SH-SY5Y (cell line): ENCODE measurements around the gene FSTL5.

Source experiments
- GATA2 ChIP-seq: IDR thresholded peaks from 2 replicates; pipeline ENCODE4 v1.6.1; 2011; ENCODE audit warnings: mild to moderate bottlenecking, low read depth, low read length
- GATA3 ChIP-seq: IDR thresholded peaks from 2 replicates; pipeline ENCODE4 v1.6.1; 2011; ENCODE audit warnings: low read depth, mild to moderate bottlenecking, low read length, moderate library complexity

DNA sequence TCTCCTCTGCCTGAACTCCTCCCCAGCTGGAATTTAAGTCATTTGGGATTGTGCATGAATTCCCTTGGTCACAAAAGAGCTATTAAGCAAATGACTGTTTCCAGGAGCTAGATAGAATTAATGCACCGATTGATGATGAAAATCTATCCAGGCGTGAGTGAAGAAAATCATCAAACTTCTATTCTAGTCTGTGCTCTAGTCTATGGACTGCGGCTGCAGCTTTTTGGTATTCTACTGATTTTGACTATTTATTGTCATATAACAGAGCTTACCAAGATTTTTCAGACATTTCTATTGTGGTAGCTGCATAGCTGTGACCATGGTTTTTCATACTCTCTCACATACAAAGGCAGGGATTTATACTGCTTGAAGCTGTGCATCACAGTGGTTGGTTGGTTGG is 403.8 kb downstream of the FSTL5 start:
- TF ChIP-seq GATA3, result no peak
- TF ChIP-seq GATA2, result no peak
